ENCODE measurements around the gene R3HDM1.

The R3HDM1 gene

GRCh38 chr2:135762530-135762929, 231.2 kb downstream of the R3HDM1 start:
- H3K4me3 ChIP-seq (ENCODE audit: low read depth, low read length): no peak overlapping the region
- DNase-seq (ENCODE audit: low read depth): no peak
- TF ChIP-seq CTCF (conservative IDR thresholded peaks at IDR 0.05; ENCODE audit: low read depth, low read length): no peak

- no peak for DNase-seq (ENCODE audit: low read depth)
- no peak for TF ChIP-seq CTCF (conservative IDR thresholded peaks at IDR 0.05; ENCODE audit: low read depth, low read length)
- no peak overlapping the region for H3K4me3 ChIP-seq (ENCODE audit: low read depth, low read length)
These were observed 237.6 kb downstream of the R3HDM1 start for GRCh38 chr2:135768863-135769262.

- no peak for TF ChIP-seq CTCF (conservative IDR thresholded peaks at IDR 0.05; ENCODE audit: low read depth, low read length)
- DNase-seq (ENCODE audit: low read depth): no peak
- no peak overlapping the region for H3K4me3 ChIP-seq (ENCODE audit: low read depth, low read length)
These were observed 242.0 kb downstream of the R3HDM1 start for GRCh38 chr2:135773319-135773718.

GRCh38 chr2:135773917-135774316, 242.6 kb downstream of the R3HDM1 start:
- peak; percentile 58 for DNase-seq (ENCODE audit: low read depth)
- TF ChIP-seq CTCF (conservative IDR thresholded peaks at IDR 0.05; ENCODE audit: low read depth, low read length): no peak
- H3K4me3 ChIP-seq (ENCODE audit: low read depth, low read length): no peak overlapping the region

Measured in choroid plexus epithelial cell (primary cell).